ENCODE measurements around the gene MRPL55.

- no peak for TF ChIP-seq POLR2AphosphoS5 (IDR thresholded peaks at IDR 0.05; ENCODE audit: low read depth, low read length)
- no peak for TF ChIP-seq TAF1 (IDR thresholded peaks at IDR 0.05; ENCODE audit: borderline replicate concordance, low read depth, low read length)
Measured at GRCh38 chr1:228064296-228064695, 44.8 kb downstream of the MRPL55 start.
